SK-N-SH (cell line): ENCODE measurements around the gene BCL11A.
A peak's percentile ranks its signal among the peaks of the same experiment; 100 is the strongest.

Experiments used
- CTCF ChIP-seq: fragments of 200-600 bp; sonication (generic); IDR thresholded peaks from 2 replicates; pipeline ENCODE4 v1.6.1; 2017; ENCODE audit warnings: antibody characterized with exemption, mild to moderate bottlenecking, moderate library complexity
- EP300 ChIP-seq, 2 experiments: IDR thresholded peaks; 2 replicates each; pipeline versions ENCODE4 v1.4.0 to v1.6.1; 2012; ENCODE audit warnings: borderline replicate concordance in 1 of 2, low read depth in 1 of 2, low read length in 1 of 2
- FOXM1 ChIP-seq: IDR thresholded peaks from 2 replicates; pipeline ENCODE4 v1.4.0; 2012; ENCODE audit warnings: low read depth, mild to moderate bottlenecking
- GATA2 ChIP-seq: sonication (generic); formaldehyde crosslinking; IDR thresholded peaks from 2 replicates; pipeline ENCODE4 v1.5.0; 2020; ENCODE audit warnings: mild to moderate bottlenecking, missing genetic modification reagents
- MXI1 ChIP-seq: IDR thresholded peaks from 2 replicates; pipeline ENCODE4 v1.6.1; 2012; ENCODE audit warnings: mild to moderate bottlenecking, low read depth, low read length, improper control_type of control experiment
- REST ChIP-seq: IDR thresholded peaks from 2 replicates; pipeline ENCODE4 v1.6.1; 2012; ENCODE audit warnings: mild to moderate bottlenecking, low read depth, low read length, moderate library complexity
- USF2 ChIP-seq: fragments of 150-350 bp; IDR thresholded peaks from 2 replicates; pipeline ENCODE4 v1.6.1; 2017; ENCODE audit warnings: antibody characterized with exemption, low read length, low read depth, borderline replicate concordance
- ZBTB33 ChIP-seq: IDR thresholded peaks from 2 replicates; pipeline ENCODE4 v1.4.0; 2012; ENCODE audit warnings: low read depth, borderline replicate concordance

GRCh38 chr2:60483401-60483800, 70.1 kb downstream of the BCL11A start:
- TF ChIP-seq FOXM1 (no peak), REST (no peak), CTCF (no peak), USF2 (no peak), EP300 (IDR thresholded peaks at IDR 0.05; ENCODE audit: borderline replicate concordance in 1 of 2, low read depth in 1 of 2, low read length in 1 of 2) (peak in 1 of 2 experiments; percentile 45; a peak in 1 of 4 replicates), MXI1 (no peak), ZBTB33 (no peak), GATA2 (no peak)
